ENCODE results near the gene EXOC3.

Gene EXOC3

GRCh38 chr5:417301-418161 is 25.4 kb upstream of the EXOC3 start:
- no peak for DNase-seq (ENCODE audit: low spot score in 2 of 2)
- in situ Hi-C loops (cut with MboI; ENCODE audit: low sequenced_read_pairs), result no loop called here
- no peaks in the 10 kb centered on the region for H3K4me1 ChIP-seq

GRCh38 chr5:418162-419121 is 24.5 kb upstream of the EXOC3 start:
- no peaks in the 10 kb centered on the region for H3K27me3 ChIP-seq (ENCODE audit: low read depth)
- no peak overlapping the region for H3K4me3 ChIP-seq
- no peaks in the 10 kb centered on the region for H3K36me3 ChIP-seq (replicated peaks)
- H3K9me3 ChIP-seq, result no peaks in the 10 kb centered on the region
- DNase-seq (ENCODE audit: low spot score in 2 of 2), result no peak
- H3K4me1 ChIP-seq, result no peaks in the 10 kb centered on the region
- in situ Hi-C loops (cut with MboI; ENCODE audit: low sequenced_read_pairs), result no loop called here

More at GRCh38 chr5:417301-418161, 25.4 kb upstream of the EXOC3 start:
- no peaks in the 10 kb centered on the region for H3K9me3 ChIP-seq
- no peaks in the 10 kb centered on the region for H3K27me3 ChIP-seq (ENCODE audit: low read depth)
- H3K36me3 ChIP-seq (replicated peaks), result no peaks in the 10 kb centered on the region
- H3K4me3 ChIP-seq, result no peak overlapping the region

- in situ Hi-C loops (cut with MboI; ENCODE audit: low sequenced_read_pairs), result no loop called here
Observed at GRCh38 chr5:419970-420369, 23.0 kb upstream of the EXOC3 start.

GRCh38 chr5:420632-421286 is 22.2 kb upstream of the EXOC3 start:
- Histone ChIP-seq H3K9me3 (no peaks in the 10 kb centered on the region), H3K27me3 (ENCODE audit: low read depth) (no peaks in the 10 kb centered on the region), H3K36me3 (replicated peaks) (no peaks in the 10 kb centered on the region), H3K4me1 (no peaks in the 10 kb centered on the region), H3K4me3 (no peak overlapping the region)
- in situ Hi-C loops (cut with MboI; ENCODE audit: low sequenced_read_pairs), result no loop called here
- DNase-seq (ENCODE audit: low spot score in 2 of 2), result no peak

More at GRCh38 chr5:419970-420369, 23.0 kb upstream of the EXOC3 start:
- H3K36me3 ChIP-seq (replicated peaks), result no peaks in the 10 kb centered on the region
- H3K9me3 ChIP-seq, result no peaks in the 10 kb centered on the region
- H3K4me3 ChIP-seq, result no peak overlapping the region
- no peaks in the 10 kb centered on the region for H3K27me3 ChIP-seq (ENCODE audit: low read depth)
- no peaks in the 10 kb centered on the region for H3K4me1 ChIP-seq
- DNase-seq (ENCODE audit: low spot score in 2 of 2), result no peak

- no peak overlapping the region for H3K4me3 ChIP-seq
- no peaks in the 10 kb centered on the region for H3K9me3 ChIP-seq
- no peaks in the 10 kb centered on the region for H3K36me3 ChIP-seq (replicated peaks)
- H3K4me1 ChIP-seq, result no peaks in the 10 kb centered on the region
- in situ Hi-C loops (cut with MboI; ENCODE audit: low sequenced_read_pairs), result no loop called here
- no peaks in the 10 kb centered on the region for H3K27me3 ChIP-seq (ENCODE audit: low read depth)
- DNase-seq (ENCODE audit: low spot score in 2 of 2), result no peak
Observed at GRCh38 chr5:421287-421880, 21.6 kb upstream of the EXOC3 start.

GRCh38 chr5:421901-422300 is 21.1 kb upstream of the EXOC3 start:
- H3K4me3 ChIP-seq, result no peak overlapping the region
- H3K9me3 ChIP-seq, result no peaks in the 10 kb centered on the region
- no peaks in the 10 kb centered on the region for H3K27me3 ChIP-seq (ENCODE audit: low read depth)
- no peaks in the 10 kb centered on the region for H3K4me1 ChIP-seq
- no peaks in the 10 kb centered on the region for H3K36me3 ChIP-seq (replicated peaks)
- in situ Hi-C loops (cut with MboI; ENCODE audit: low sequenced_read_pairs), result no loop called here
- no peak for DNase-seq (ENCODE audit: low spot score in 2 of 2)

GRCh38 chr5:422323-423232 is 20.4 kb upstream of the EXOC3 start:
- in situ Hi-C loops (cut with MboI; ENCODE audit: low sequenced_read_pairs), result no loop called here
- Histone ChIP-seq H3K36me3 (replicated peaks) (no peaks in the 10 kb centered on the region), H3K4me1 (no peaks in the 10 kb centered on the region), H3K9me3 (no peaks in the 10 kb centered on the region), H3K4me3 (no peak overlapping the region), H3K27me3 (ENCODE audit: low read depth) (no peaks in the 10 kb centered on the region)
- DNase-seq (ENCODE audit: low spot score in 2 of 2), result no peak

GRCh38 chr5:423233-423565 is 19.8 kb upstream of the EXOC3 start:
- no peaks in the 10 kb centered on the region for H3K27me3 ChIP-seq (ENCODE audit: low read depth)
- in situ Hi-C loops (cut with MboI; ENCODE audit: low sequenced_read_pairs), result no loop called here
- no peak for DNase-seq (ENCODE audit: low spot score in 2 of 2)
- no peaks in the 10 kb centered on the region for H3K4me1 ChIP-seq
- no peak overlapping the region for H3K4me3 ChIP-seq
- H3K36me3 ChIP-seq (replicated peaks), result no peaks in the 10 kb centered on the region
- H3K9me3 ChIP-seq, result no peaks in the 10 kb centered on the region

- in situ Hi-C loops (cut with MboI; ENCODE audit: low sequenced_read_pairs), result no loop called here
- no peak for DNase-seq (ENCODE audit: low spot score in 2 of 2)
- H3K27me3 ChIP-seq (ENCODE audit: low read depth), result no peaks in the 10 kb centered on the region
- H3K36me3 ChIP-seq (replicated peaks), result no peaks in the 10 kb centered on the region; the same call in 1 of the 2 replicates
- no peaks in the 10 kb centered on the region for H3K9me3 ChIP-seq
- no peaks in the 10 kb centered on the region for H3K4me1 ChIP-seq
- H3K4me3 ChIP-seq, result no peak overlapping the region
Observed at GRCh38 chr5:423626-424261, 19.2 kb upstream of the EXOC3 start.

GRCh38 chr5:424301-425110 is 18.5 kb upstream of the EXOC3 start:
- no peaks in the 10 kb centered on the region for H3K9me3 ChIP-seq
- no peaks in the 10 kb centered on the region; the same call in 1 of the 2 replicates for H3K36me3 ChIP-seq (replicated peaks)
- in situ Hi-C loops (cut with MboI; ENCODE audit: low sequenced_read_pairs), result no loop called here
- H3K4me1 ChIP-seq, result no peaks in the 10 kb centered on the region
- no peak for DNase-seq (ENCODE audit: low spot score in 2 of 2)
- H3K27me3 ChIP-seq (ENCODE audit: low read depth), result no peaks in the 10 kb centered on the region
- no peak overlapping the region for H3K4me3 ChIP-seq

GRCh38 chr5:425714-426113 is 17.3 kb upstream of the EXOC3 start:
- Histone ChIP-seq H3K36me3 (replicated peaks) (no peaks in the 10 kb centered on the region; the same call in 1 of the 2 replicates), H3K27me3 (ENCODE audit: low read depth) (no peaks in the 10 kb centered on the region), H3K4me3 (no peak overlapping the region), H3K4me1 (no peaks in the 10 kb centered on the region), H3K9me3 (no peaks in the 10 kb centered on the region)
- in situ Hi-C loops (cut with MboI; ENCODE audit: low sequenced_read_pairs), result no loop called here
- DNase-seq (ENCODE audit: low spot score in 2 of 2), result no peak
